GM12801 (cell line): ENCODE data around the gene TRIM59.

Experiments
- TF ChIP-seq, protein P1 (sequence below): IDR thresholded peaks from one replicate; pipeline ENCODE4 v1.5.1; 2011; ENCODE audit warnings: control low read depth; ENCODE audit not compliant: insufficient read length; ENCODE audit errors: extremely low read depth

Gene TRIM59

DNA sequence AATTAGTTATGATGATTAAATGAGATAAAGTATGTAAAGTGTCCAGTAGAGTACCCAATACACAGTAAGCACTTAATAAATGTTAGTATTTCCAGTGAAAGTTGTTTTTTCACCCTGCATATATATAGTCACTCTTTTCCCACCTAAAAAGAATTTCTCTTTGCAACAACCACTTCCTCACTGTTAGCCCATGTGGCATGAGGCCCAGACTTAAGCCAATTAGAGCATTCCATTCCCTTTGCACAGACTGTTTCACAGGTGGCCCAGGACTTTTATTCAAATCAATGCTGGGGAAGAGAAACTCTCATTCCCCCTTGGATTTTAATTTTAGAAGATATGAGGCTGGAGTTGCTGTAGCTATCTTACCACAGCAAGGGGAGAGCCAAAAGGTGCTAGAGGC is 54.3 kb downstream of the TRIM59 start:
- TF ChIP-seq, protein P1, sequence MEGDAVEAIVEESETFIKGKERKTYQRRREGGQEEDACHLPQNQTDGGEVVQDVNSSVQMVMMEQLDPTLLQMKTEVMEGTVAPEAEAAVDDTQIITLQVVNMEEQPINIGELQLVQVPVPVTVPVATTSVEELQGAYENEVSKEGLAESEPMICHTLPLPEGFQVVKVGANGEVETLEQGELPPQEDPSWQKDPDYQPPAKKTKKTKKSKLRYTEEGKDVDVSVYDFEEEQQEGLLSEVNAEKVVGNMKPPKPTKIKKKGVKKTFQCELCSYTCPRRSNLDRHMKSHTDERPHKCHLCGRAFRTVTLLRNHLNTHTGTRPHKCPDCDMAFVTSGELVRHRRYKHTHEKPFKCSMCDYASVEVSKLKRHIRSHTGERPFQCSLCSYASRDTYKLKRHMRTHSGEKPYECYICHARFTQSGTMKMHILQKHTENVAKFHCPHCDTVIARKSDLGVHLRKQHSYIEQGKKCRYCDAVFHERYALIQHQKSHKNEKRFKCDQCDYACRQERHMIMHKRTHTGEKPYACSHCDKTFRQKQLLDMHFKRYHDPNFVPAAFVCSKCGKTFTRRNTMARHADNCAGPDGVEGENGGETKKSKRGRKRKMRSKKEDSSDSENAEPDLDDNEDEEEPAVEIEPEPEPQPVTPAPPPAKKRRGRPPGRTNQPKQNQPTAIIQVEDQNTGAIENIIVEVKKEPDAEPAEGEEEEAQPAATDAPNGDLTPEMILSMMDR, result no peak

DNA sequence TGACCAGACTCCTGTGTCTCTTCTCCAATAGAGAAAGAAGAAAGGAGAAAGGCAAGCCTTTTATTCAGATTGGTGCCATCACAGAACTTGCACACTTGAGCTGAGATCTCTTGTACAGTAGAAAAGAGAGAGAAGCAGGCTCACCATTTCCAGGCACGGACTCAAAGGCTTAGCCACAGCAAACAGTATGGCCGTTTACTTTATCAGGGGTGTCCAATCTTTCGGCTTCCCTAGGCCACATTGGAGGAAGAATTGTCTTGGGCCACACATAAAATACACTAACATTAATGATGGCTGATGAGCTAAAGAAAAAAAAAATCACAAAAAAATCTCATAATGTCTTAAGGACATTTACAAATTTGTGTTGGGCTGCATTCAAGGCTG is 55.6 kb downstream of the TRIM59 start:
- TF ChIP-seq, protein P1, result no peak

DNA sequence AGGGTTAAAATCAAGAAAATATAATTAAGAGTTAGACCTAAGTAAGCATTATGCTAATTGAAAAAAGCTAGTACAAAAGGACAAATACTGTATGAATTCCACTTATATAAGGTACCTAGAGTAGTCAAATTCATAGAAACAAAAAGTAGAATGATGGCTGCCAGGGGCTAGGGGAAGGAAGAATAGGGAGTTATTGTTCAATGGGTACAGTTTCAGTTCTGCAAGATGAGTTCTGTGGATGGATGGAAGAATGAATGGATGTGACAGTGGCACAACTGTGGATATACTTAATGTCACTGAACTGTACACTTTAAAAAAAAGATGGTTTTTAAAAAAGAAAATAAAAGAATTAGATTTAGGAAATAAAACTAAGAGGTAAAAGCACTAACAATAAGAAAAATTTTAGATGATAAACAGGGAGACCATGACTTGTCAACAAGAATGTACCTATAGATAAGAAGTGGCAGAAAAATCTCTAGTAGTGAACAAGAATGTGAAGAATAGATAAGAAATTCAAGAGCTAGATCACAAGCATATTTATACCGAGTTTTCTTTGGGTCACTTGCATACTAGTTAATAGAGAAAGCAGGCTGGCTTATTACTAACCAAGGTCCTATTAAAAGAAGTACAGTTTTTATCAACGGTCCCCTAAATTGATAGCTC is 56.1 kb downstream of the TRIM59 start:
- TF ChIP-seq, protein P1, result no peak

DNA sequence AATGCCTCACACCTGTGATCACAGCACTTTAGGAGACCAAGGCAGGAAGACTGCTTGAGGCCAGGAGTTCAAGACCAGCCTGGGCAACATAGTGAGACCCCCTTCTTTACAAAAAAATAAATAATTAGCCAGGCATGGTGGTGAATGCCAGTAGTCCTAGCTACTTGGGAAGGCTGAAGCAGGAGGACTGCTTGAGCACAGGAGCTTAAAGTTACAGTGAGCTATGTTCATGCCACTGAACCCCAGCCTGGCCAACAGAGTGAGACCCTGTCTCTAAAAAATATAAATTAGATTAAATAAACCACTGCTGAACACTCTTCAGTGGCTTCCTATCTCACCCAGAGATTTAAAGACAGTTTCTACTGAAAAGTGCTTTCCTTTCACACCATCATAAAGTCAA is 56.8 kb downstream of the TRIM59 start:
- TF ChIP-seq, protein P1, result no peak

DNA sequence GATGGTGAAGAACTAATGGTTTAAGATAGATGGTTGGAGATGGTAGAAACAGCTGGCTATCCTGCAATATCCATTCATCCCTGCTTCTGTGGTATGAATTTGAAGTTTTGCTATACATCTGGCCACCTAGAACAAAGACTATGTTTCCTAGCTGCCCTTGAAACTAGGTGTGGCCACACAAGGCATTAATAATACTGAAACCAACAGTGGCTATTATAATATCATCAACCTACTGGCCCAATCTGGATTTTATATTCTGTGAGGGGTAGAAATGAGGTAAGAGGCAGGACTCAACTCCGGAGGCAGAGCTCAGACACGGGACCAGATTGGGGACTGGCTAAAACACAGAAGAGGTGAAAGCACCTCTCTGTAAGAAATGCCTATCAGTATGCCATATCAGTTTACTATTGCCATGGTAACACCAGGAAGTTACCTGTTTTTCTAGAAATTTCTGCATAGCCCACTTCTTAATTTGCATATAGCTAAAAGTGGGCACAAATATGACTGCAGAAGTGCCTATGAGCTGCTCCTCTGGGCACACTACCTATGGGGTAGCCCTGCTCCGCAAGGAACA is 58.9 kb downstream of the TRIM59 start:
- TF ChIP-seq, protein P1, result no peak
